Measurements from ENCODE around the gene ZGLP1.
"Not testable (repeated sequence)": the region's sequence is repeated elsewhere in the genome, so short reads cannot be mapped to it uniquely, and the experiment has no call there.

The ZGLP1 gene

GRCh38 chr19:10309423-10309822 is at the start of gene ZGLP1:
ZGLP1 (minus strand) TSS chr19:10309815.
- no peak for DNase-seq

GRCh38 chr19:10356431-10356830 is 46.8 kb upstream of the ZGLP1 start:
- no peak for DNase-seq

GRCh38 chr19:10353793-10354391 is 44.3 kb upstream of the ZGLP1 start:
- DNase-seq, result no peak

- DNase-seq, result no peak
These were observed 43.4 kb upstream of the ZGLP1 start for GRCh38 chr19:10352764-10353671.

GRCh38 chr19:10346509-10346908 is 36.9 kb upstream of the ZGLP1 start:
- DNase-seq, result peak; percentile 79

- no peak for DNase-seq
These were observed 35.2 kb upstream of the ZGLP1 start for GRCh38 chr19:10344780-10345179.

- DNase-seq, result no peak
These were observed 33.9 kb upstream of the ZGLP1 start for GRCh38 chr19:10343495-10343894.

GRCh38 chr19:10339977-10340376 is 30.4 kb upstream of the ZGLP1 start:
- no peak for DNase-seq

- peak; percentile 59 for DNase-seq
These were observed 29.9 kb upstream of the ZGLP1 start, which contains the start of gene ICAM3 for GRCh38 chr19:10339380-10339960. ICAM3 (minus strand) TSS chr19:10339624; CDS start chr19:10339614, 10 bp downstream.

- DNase-seq, result no peak
These were observed 29.3 kb upstream of the ZGLP1 start for GRCh38 chr19:10338940-10339339.

- not testable (repeated sequence) for DNase-seq
These were observed 27.1 kb upstream of the ZGLP1 start for GRCh38 chr19:10336725-10337124.

- DNase-seq, result no peak
These were observed 25.9 kb upstream of the ZGLP1 start for GRCh38 chr19:10335352-10335985.

GRCh38 chr19:10334588-10335351 is 25.2 kb upstream of the ZGLP1 start:
- no peak for DNase-seq

- no peak for DNase-seq
These were observed 24.4 kb upstream of the ZGLP1 start for GRCh38 chr19:10333758-10334587.

GRCh38 chr19:10332965-10333757 is 23.5 kb upstream of the ZGLP1 start, which contains the start of gene RAVER1:
RAVER1 (minus strand) TSS chr19:10333529; CDS start chr19:10333507, 22 bp downstream.
- DNase-seq, result peak; percentile 89

GRCh38 chr19:10332158-10332964 is 22.7 kb upstream of the ZGLP1 start:
- no peak for DNase-seq

- no peak for DNase-seq
These were observed 19.9 kb upstream of the ZGLP1 start for GRCh38 chr19:10329555-10329954.

GRCh38 chr19:10328558-10329429 is 19.2 kb upstream of the ZGLP1 start:
- no peak for DNase-seq

- DNase-seq, result no peak
These were observed 18.2 kb upstream of the ZGLP1 start for GRCh38 chr19:10327793-10328192.

Data from GF-D8 (cell line).